SHP77 treated with DMSO at 0.1 percent for 48 hours (cell line): Measurements from ENCODE around the gene CYTH4.

ENCODE experiments used
- DNase-seq: peaks from one replicate; lab custom pipeline; 2025; lab: John Stamatoyannopoulos, UW

The CYTH4 gene

DNA sequence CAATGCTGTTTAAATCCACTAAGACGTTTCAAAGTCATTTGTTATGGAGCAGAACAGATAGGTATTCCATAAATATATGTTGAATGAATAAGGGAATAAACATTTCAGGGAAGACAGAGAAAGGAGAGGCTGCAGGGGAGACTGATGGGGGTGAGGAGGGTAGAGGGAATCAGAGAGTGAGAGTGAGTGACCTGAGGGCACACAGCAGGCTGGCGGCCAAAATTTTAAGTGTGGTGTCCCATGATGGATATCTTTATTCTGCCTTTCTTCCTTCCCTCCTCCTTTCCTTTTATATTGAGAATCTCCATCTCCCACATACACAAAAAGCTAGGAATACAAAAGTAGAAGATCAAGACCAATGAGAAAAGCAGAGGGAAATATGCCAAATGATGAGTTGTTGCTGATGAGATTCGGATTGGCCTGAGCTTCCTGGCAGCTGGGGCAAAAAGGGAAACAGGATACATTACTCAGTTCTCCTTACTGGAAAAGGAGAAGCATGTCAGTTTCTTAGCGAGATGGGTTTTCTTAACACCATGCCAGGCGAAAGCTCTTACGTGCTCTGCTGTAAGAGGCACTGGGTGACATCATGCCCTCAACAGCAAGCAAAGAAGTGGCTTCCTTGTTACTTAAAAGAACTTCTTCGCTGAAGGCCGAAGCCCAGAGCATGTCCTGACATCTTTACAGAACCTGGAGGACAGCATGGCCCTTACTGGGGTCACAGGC lies 11.2 kb upstream of the CYTH4 start:
- no peak for DNase-seq

GRCh38 chr22:37273126-37273845 lies 9.0 kb upstream of the CYTH4 start:
- no peak for DNase-seq

GRCh38 chr22:37273846-37274225 lies 8.5 kb upstream of the CYTH4 start:
- no peak for DNase-seq

DNA sequence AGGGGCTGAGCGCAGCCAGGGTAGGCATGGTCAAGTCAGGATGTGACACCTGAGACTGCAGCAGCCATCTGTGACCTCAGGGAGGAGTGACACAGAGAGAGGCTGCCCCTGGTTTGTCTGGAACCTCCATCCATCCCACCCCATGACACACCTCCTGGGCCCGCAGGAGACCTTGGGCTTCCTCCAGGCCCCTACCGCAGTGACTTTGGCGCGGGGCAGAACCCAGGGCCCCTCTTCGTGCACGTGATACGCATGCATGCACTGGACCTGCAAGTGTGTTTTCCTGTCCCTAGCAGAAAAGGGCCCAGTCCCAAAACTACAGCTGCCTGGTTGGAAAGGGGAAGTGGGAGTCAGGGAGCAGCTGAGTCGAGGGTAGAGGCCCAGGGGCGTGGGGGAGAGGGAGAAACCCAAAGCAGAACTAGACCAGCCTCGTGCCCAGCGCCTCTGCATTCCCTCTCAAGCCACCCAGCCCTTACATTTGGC lies 7.9 kb upstream of the CYTH4 start:
- no peak for DNase-seq

DNA sequence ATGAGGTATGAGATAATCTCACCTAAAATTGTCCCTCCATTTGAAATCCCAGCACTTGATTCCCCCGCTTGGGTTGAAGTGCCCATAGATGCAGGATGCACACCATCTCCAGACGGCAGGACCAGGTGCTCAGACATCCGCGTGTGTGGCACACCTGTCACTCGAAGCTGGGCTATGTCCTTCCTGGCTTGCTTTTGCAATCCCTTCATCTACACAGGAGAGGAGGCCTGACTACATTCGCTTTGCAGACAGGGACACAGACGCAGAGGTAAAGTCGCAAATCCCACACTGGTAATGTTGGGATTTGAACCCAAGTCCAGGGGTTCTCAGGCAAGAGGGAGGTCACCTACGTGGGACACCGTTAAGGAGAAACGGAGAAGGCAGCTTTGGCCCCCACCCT lies 7.2 kb upstream of the CYTH4 start:
- DNase-seq = no peak

DNA sequence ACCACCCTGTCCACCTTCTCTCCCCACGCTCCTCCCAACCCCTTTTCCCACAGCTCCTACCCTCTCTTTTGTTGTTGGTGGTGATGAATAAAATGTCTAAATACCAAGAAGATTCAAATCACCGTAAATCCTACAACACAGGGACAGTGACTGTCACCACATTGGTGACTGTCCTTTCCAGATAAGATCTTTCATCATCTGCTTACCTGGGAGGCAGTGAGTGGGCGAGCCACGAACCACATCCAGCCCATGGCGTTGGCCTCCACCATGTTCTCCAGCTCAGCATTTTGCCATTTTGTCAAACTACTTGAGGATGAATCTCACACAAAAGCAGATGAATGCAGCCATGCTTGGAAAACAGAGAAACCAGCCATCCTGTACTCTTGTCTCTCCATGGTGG lies 6.7 kb upstream of the CYTH4 start:
- no peak for DNase-seq

GRCh38 chr22:37276776-37277175 lies 5.5 kb upstream of the CYTH4 start:
- DNase-seq = no peak

- DNase-seq = no peak
Measured at GRCh38 chr22:37277384-37277783, 4.9 kb upstream of the CYTH4 start.

GRCh38 chr22:37278261-37278660 lies 4.0 kb upstream of the CYTH4 start:
- no peak for DNase-seq

DNA sequence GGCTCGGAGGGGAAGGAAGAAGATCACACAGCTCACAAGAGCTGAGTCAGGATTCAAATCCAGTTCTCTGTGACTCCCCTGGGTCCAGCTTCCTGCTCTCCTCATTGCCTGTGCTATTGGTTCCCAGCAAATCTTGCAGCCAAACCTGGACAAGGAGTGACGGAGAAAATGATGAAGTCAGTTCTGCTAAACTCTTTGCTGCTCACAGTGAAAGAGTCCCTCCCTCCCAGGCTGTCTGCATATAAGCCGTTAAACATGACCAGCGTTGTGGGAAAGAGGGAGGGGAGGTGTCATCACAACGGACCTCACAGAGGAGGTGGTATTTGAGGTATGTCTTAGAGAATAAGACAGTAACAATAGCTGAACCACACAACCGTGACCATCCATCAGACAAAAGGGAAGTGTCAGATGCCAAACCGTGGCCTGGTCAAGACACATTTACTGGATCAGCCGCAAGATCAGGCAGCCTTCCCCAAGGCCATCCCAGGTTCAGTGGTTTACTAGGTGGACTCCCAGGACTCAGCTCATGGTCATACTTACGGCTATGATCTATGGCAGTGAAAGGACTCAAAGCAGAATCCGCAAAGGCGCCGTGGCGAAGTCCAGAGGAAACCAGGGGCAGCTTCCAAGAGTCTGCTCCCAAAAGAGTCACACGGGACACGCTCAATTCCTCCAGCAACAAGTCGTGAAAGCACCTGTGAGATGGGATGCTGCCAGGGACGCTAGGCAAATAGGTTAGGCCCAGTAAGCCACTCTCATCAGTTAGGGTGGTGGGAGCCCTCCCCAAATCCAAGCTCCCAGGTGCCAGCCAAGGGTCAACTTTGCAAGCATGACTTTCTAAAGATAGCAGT lies 2.8 kb upstream of the CYTH4 start:
- DNase-seq = no peak

- DNase-seq = no peak
Measured at GRCh38 chr22:37280718-37281117, 1.6 kb upstream of the CYTH4 start.

DNA sequence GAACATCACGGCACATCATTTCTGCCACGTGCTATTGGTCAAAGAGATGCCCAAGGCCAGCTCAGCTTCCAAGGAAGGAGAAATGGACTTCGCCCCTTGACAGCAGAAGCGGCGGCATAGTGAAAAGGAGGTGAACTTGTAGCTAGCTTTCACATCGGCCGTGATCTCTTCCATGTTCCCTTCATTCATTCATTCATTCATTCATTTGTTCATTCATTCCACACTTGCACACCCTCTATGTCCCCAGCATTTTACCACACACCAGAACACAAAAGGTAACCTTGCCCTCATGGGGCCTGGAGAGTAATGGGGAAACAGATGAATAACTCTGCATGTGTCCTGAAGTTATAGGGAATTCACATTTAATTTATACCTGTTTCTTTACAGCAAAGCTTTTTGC lies 1.1 kb upstream of the CYTH4 start:
- DNase-seq = no peak

DNA sequence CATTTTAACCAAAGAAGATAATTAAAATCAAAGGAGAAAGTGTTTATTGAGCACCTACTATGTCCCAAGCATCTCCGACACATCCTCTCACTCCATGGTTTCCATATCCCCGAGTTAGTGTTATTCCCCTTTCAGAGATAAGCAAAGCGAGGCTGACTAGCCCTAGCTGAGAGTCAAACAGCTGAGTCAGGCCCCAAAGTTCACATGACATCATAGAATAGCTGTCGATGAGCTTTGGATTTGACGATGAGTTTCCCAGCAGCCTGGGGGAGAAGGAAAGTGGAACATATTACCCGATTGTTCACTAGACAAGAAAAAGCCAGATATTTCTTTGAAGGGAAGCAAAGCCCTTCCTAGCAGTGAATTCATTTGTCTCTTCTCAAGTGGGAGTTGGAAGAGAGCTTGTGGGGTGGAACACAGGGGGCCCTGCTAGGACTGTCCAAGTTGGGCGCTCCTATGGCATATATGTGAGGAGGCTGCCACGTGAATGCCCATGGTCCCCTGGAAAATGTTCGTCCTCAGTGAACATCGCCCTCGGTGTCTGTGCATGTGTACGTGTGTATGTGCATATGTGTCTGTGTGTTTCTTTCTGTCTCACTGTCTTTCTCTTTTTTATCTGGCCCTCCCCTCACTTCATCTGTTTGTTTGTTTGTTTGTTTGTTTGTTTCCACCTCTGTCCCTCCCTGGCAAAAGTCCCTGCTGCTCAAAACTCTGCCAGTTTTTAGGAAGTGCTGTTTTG lies 493 bp upstream of the CYTH4 start:
- DNase-seq = no peak

GRCh38 chr22:37283393-37283937 lies 1.2 kb downstream of the CYTH4 start:
- DNase-seq = no peak

DNA sequence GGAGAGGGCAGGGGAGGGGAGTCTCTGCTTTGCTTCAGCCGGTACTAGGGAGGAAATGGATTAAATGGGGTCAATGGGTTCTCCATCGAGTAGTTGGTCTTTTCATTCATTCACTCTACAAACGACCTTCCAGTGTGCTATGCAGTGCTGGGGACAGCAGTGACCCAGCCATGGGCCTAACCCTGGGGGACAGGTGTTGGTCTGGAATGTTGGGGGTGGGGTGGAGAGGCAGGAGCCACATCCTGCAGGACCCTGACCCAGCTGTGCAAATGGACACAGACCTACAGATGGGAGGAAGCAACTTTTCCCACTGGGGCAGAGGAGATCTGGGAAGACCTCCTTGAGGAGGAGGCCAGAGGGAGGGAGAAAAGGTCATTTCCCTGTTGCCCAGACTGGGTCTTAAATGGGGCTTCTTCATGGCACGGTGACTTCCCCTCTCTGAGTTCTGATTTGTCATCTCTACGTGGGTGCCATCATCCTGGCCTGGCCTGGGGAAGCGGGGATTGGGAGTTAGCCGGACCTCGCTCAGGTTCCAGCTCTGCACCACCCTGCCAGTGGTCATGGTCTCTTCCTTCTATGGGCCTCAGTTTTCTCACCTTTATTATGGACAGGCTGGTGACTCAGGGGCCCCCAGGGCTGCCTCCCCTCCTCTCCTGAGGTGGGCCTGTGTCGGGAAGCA lies 2.0 kb downstream of the CYTH4 start:
- DNase-seq = no peak

- no peak for DNase-seq
Measured at GRCh38 chr22:37284805-37285355, 2.6 kb downstream of the CYTH4 start.

DNA sequence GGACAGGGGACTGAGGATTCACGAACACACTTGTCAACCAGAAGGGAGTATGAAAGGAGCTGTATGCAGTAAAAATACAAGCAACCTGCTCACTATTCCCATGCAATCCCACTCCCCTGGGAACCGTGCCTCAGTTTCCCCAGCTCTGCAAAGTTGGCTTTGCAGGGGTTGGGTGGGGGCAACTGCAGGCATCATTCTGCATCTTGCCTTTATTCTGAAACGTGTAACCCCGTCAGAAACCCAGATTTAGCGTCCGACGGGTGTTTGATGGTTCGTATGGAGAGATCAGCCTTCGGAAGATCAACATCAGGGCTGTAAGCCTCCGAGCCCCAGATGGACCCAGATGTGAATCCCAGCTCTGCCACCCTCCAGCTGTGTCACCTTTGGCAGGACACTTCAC lies 3.6 kb downstream of the CYTH4 start:
- DNase-seq = no peak

DNA sequence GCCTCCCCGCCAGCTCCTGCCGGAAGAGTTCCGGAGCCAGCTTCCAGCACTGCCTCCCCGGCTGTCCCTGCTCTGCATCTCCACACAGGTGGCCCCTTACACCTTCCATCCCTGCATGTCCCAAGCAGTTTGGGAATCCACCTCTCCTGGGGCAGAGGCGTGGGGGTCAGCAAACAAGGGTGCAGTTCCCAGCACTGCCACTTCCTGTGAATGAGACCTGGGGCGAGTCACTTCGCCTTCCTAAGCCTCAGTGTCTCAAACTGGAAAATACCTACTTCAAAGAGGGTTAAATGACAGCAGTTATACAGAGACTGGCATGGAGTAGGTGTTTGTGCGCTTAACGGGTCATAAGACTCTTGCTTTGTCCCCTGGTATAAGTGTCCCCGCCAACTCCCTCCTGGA lies 5.2 kb downstream of the CYTH4 start:
- DNase-seq = no peak

DNA sequence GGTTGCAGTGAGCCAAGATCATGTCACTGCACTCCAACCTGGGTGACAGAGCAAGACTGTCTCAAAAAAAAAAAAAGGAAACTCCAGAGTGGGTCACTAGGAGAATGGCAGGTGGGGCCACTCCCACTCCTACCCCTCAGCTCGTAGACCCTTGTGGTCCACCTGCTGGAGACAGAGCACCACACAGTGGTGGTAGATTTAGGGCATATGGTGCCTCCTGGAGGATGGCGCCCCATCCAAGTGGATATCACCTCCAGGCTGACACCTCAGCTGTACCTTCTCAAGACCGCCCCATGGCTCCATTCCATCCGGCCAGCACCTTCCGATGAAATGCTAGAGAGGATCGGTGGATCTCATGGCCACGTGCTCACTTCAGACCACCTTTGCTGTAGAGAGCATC lies 6.2 kb downstream of the CYTH4 start:
- DNase-seq = no peak

- DNase-seq = no peak
Measured at GRCh38 chr22:37289156-37289735, 6.9 kb downstream of the CYTH4 start.

GRCh38 chr22:37290737-37291136 lies 8.4 kb downstream of the CYTH4 start:
- DNase-seq = no peak
